ENCODE data around the gene NLK.
"Not testable (repeated sequence)": the region's sequence is repeated elsewhere in the genome, so short reads cannot be mapped to it uniquely, and the experiment has no call there.

Gene NLK

DNA sequence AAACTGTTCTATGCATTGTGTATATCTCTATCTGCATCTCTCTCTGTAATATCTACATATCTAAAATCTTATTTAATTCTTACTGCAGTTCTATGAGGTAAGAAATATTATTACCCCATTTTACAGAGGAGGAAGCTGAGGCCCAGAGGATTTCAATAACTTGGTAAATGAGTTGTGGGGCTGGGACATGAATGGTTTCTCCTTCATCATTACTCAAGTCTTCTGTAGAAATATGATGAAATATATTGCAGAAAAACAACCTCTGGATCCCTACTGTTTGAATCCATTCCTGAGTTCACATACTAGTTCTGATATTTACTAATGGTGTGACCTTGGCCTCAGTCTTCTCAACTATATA is 45.5 kb upstream of the NLK start:
- no peak overlapping the region for H3K4me3 ChIP-seq (ENCODE audit: low read depth, low read length)
- no peak for DNase-seq (ENCODE audit: low read depth, low spot score)
- ChIA-PET CTCF (no interaction called here), POLR2A (no interaction called here)
- TF ChIP-seq, protein P1, sequence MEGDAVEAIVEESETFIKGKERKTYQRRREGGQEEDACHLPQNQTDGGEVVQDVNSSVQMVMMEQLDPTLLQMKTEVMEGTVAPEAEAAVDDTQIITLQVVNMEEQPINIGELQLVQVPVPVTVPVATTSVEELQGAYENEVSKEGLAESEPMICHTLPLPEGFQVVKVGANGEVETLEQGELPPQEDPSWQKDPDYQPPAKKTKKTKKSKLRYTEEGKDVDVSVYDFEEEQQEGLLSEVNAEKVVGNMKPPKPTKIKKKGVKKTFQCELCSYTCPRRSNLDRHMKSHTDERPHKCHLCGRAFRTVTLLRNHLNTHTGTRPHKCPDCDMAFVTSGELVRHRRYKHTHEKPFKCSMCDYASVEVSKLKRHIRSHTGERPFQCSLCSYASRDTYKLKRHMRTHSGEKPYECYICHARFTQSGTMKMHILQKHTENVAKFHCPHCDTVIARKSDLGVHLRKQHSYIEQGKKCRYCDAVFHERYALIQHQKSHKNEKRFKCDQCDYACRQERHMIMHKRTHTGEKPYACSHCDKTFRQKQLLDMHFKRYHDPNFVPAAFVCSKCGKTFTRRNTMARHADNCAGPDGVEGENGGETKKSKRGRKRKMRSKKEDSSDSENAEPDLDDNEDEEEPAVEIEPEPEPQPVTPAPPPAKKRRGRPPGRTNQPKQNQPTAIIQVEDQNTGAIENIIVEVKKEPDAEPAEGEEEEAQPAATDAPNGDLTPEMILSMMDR (IDR thresholded peaks at IDR 0.05; ENCODE audit: insufficient read depth, low read length, missing control alignments), result no peak

DNA sequence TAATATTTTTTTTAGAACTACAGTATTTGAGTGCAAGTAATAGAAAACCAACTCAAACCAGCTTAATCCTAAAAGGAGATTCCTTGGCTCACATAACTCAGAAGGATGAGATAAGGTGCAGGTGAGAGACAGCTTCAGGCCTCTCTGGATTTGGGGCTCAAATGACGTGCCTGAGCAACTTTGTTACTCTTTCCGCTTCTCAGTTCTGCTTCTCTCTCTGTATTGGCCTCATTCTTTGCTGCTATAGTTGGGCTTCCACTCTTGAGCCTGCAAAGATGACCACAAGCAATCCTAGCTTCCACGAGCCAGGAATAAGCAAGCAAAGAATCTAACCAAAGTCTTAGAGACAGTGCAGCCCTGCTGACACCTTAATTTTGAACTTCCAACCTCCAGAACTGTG is 45.0 kb upstream of the NLK start:
- TF ChIP-seq, protein P1 (IDR thresholded peaks at IDR 0.05; ENCODE audit: insufficient read depth, low read length, missing control alignments), result no peak
- CTCF ChIA-PET, result no interaction called here
- POLR2A ChIA-PET, result no interaction called here
- H3K4me3 ChIP-seq (ENCODE audit: low read depth, low read length), result no peak overlapping the region
- DNase-seq (ENCODE audit: low read depth, low spot score), result no peak

DNA sequence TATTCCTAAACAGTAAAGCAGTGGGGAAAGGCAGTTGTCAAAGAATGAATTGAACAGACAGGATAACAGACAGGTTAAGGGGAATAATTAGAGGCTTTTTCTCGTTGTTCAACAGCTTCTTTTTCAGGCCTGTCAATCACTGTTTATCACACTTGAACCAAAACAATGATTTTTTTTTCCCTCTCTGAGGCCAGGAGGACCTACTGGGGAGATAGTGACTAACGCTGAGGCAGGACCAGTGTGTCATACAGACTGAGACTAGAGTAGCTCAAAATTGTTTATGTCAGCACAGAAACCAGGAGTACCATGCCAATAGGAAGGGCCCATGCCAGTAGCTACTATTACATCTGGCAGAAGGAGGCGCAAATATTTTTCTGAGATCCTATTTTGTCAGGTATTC is 41.3 kb upstream of the NLK start:
- TF ChIP-seq, protein P1 (IDR thresholded peaks at IDR 0.05; ENCODE audit: insufficient read depth, low read length, missing control alignments), result no peak
- no peak overlapping the region for H3K4me3 ChIP-seq (ENCODE audit: low read depth, low read length)
- ChIA-PET CTCF (interaction anchor here (1.4 kb wide), 1 partner anchor 250 kb away, joined by 3 read pairs; no protein-coding TSS in a partner anchor), POLR2A (interaction anchor here (0.7 kb wide), 1 partner anchor 40 kb away, joined by 4 read pairs; no protein-coding TSS in a partner anchor)
- DNase-seq (ENCODE audit: low read depth, low spot score), result no peak

DNA sequence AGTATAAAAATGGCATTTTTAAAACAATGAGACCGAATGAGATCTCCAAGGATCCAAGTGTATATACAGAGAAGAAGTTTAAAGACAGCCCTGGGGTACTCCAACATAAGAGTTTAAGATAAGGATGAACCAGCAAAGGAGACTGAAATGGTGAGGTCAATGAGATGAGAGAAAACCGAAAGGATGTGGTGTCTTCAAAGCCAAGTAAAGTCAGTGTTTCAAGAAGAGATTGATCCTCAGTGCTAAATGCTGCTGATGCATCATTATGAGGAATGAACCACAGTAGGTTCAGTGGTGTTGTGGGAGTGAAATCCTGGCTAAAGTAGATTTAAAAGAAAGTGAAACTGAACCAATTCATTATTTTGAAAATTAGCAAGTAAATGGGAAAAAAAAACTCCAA is 38.1 kb upstream of the NLK start:
- POLR2A ChIA-PET, result no interaction called here
- CTCF ChIA-PET, result no interaction called here
- TF ChIP-seq, protein P1 (IDR thresholded peaks at IDR 0.05; ENCODE audit: insufficient read depth, low read length, missing control alignments), result no peak
- H3K4me3 ChIP-seq (ENCODE audit: low read depth, low read length), result no peak overlapping the region
- no peak for DNase-seq (ENCODE audit: low read depth, low spot score)

DNA sequence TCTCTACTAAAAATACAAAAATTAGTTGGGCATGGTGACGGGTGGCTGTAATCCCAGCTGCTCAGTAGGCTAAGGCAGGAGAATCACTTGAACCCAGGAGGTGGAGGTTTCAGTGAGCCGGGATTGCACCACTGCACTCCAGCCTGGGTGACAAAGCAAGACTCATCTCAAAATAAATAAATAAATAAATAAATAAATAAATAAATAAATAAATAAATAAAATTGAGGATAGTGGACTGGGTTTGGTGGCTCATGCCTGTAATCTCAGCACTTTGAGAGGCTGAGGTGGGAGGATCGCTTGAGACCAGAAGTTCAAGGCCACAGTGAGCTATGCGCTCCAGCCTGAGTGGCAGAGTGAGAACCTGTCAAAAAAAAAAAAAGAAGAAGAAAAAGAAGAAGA is 34.6 kb upstream of the NLK start:
- POLR2A ChIA-PET; CTCF ChIA-PET; H3K4me3 ChIP-seq (ENCODE audit: low read depth, low read length); DNase-seq (ENCODE audit: low read depth, low spot score): not testable (repeated sequence)

DNA sequence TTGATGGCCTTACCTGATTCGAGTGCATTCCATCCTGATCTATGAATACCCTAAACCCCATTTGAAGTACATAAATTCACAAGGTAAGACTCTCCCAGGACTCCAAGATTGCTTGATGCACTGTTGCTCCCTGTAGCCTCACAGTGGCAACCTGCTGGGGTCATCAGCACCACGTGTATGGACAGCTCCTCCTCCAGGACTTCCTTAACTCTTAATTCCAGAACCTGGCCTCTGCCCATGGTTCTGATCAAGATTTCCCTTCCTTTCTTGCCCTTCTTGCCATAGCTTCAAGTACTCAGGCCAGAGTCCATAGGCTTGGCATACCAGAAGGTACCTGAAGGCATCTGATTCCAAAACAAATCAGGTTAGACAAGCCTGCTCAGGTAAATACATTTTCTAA is 34.0 kb upstream of the NLK start:
- TF ChIP-seq, protein P1 (IDR thresholded peaks at IDR 0.05; ENCODE audit: insufficient read depth, low read length, missing control alignments), result no peak
- POLR2A ChIA-PET, result no interaction called here
- DNase-seq (ENCODE audit: low read depth, low spot score), result peak; percentile 2
- H3K4me3 ChIP-seq (ENCODE audit: low read depth, low read length), result no peak overlapping the region
- CTCF ChIA-PET, result no interaction called here

DNA sequence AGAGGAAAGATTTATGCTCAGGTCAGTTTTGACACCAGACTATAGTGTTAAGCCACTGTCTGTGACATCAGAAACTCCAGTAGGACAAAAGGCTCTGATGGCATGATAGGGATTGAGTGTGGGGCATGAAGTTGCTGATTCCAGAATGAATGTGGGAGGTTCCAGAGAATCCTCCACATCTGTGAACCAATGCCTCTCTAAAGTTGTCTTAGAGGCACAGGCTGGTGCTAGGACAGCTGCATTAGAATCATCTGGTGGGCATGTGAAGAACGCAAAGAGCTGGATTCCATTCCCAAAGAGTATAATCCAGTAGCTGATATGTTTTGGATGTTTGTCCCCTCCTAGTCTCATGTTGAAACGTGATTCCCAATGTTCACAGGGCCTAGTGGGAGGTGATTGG is 32.1 kb upstream of the NLK start:
- TF ChIP-seq, protein P1 (IDR thresholded peaks at IDR 0.05; ENCODE audit: insufficient read depth, low read length, missing control alignments), result no peak
- no peak overlapping the region for H3K4me3 ChIP-seq (ENCODE audit: low read depth, low read length)
- ChIA-PET POLR2A (no interaction called here), CTCF (no interaction called here)
- DNase-seq (ENCODE audit: low read depth, low spot score), result no peak
